ENCODE measurements around the gene CCL4.

- TF ChIP-seq CTCF (conservative IDR thresholded peaks at IDR 0.05; ENCODE audit: low read depth in 2 of 2) (no peak), EZH2phosphoT487 (IDR thresholded peaks at IDR 0.05; ENCODE audit: unreplicated experiment) (no peak), EZH2 (IDR thresholded peaks at IDR 0.05; ENCODE audit: low read depth, unreplicated experiment) (no peak), POLR2AphosphoS5 (IDR thresholded peaks at IDR 0.05; ENCODE audit: low read depth) (no peak), REST (IDR thresholded peaks at IDR 0.05; ENCODE audit: unreplicated experiment) (no peak), ZNF331 (CRISPR knock-in tag; IDR thresholded peaks at IDR 0.05; ENCODE audit: low read depth) (no peak)
These were observed 50.4 kb downstream of the CCL4 start for GRCh38 chr17:36153895-36154610.
